WTC11 (cell line): Measurements from ENCODE around the gene PYY.

Experiments used
- FOXJ3 ChIP-seq: sonication (generic); formaldehyde crosslinking; IDR thresholded peaks from 2 replicates; pipeline ENCODE4 v1.9.0; 2021; ENCODE audit warnings: missing genetic modification reagents, mild to moderate bottlenecking, borderline replicate concordance
- MYBL2 ChIP-seq: sonication (generic); formaldehyde crosslinking; IDR thresholded peaks from 2 replicates; pipeline ENCODE4 v1.8.1; 2023; ENCODE audit warnings: mild to moderate bottlenecking, moderate library complexity, missing genetic modification reagents
- NFATC4 ChIP-seq: fragments of 250-450 bp; sonication (Bioruptor Pico); IDR thresholded peaks from 2 replicates; pipeline ENCODE4 v1.9.0; 2021; ENCODE audit warnings: mild to moderate bottlenecking
- TEAD1 ChIP-seq: sonication (generic); formaldehyde crosslinking; IDR thresholded peaks from 2 replicates; pipeline ENCODE4 v1.8.0; 2022; ENCODE audit warnings: mild to moderate bottlenecking, missing genetic modification reagents
- TF ChIP-seq, protein P1 (sequence below): sonication (generic); formaldehyde crosslinking; IDR thresholded peaks from 2 replicates; pipeline ENCODE4 v1.8.0; 2023; ENCODE audit warnings: missing genetic modification reagents, mild to moderate bottlenecking, borderline replicate concordance
- TF ChIP-seq, protein P2 (sequence below): fragments of 200-600 bp; IDR thresholded peaks from 2 replicates; pipeline ENCODE4 v1.8.0; 2022; ENCODE audit warnings: antibody characterized with exemption
- TF ChIP-seq, protein P3 (sequence below): sonication (generic); formaldehyde crosslinking; IDR thresholded peaks from 2 replicates; pipeline ENCODE4 v1.8.0; 2022; ENCODE audit warnings: mild to moderate bottlenecking, missing genetic modification reagents
- TF ChIP-seq, protein P4 (sequence below): sonication (generic); formaldehyde crosslinking; IDR thresholded peaks from 2 replicates; pipeline ENCODE4 v1.8.0; 2022; ENCODE audit warnings: mild to moderate bottlenecking, missing genetic modification reagents
- TF ChIP-seq, protein P5 (sequence below): sonication (generic); formaldehyde crosslinking; IDR thresholded peaks from 2 replicates; pipeline ENCODE4 v1.8.0; 2022; ENCODE audit warnings: mild to moderate bottlenecking, missing genetic modification reagents

DNA sequence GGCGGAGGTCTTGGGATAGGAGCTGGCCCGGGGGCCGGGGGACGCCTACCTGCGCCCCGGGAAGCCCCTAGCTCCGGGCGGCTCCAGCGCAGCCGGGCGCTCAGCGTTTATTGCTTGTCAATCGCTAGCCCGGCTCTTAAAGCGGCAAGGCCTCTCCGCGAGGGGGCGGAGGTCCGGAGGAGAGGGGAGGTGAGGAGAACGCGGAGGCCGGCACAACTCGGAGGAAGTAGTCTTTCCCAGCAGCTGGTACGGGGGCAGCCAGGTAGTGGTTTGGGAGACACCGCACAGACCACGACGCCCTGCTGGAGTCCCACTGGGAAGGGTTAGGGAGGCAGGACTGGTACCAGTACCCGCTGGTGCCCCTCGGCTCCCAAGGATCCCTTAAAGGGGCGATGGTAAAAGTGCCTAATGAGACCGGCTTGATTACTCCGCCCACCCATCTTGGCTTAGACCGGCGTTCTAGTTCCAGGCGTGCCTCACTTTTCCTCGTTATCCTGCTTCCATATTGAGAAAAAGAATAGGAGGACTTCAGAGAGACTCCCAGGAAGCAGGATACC is 46.2 kb downstream of the PYY start, which contains the start of gene MPP2:
- TF ChIP-seq MYBL2 (CRISPR knock-in tag) (no peak), TEAD1 (no peak), FOXJ3 (CRISPR knock-in tag) (no peak), NFATC4 (CRISPR knock-in tag) (no peak)
- TF ChIP-seq, protein P1, sequence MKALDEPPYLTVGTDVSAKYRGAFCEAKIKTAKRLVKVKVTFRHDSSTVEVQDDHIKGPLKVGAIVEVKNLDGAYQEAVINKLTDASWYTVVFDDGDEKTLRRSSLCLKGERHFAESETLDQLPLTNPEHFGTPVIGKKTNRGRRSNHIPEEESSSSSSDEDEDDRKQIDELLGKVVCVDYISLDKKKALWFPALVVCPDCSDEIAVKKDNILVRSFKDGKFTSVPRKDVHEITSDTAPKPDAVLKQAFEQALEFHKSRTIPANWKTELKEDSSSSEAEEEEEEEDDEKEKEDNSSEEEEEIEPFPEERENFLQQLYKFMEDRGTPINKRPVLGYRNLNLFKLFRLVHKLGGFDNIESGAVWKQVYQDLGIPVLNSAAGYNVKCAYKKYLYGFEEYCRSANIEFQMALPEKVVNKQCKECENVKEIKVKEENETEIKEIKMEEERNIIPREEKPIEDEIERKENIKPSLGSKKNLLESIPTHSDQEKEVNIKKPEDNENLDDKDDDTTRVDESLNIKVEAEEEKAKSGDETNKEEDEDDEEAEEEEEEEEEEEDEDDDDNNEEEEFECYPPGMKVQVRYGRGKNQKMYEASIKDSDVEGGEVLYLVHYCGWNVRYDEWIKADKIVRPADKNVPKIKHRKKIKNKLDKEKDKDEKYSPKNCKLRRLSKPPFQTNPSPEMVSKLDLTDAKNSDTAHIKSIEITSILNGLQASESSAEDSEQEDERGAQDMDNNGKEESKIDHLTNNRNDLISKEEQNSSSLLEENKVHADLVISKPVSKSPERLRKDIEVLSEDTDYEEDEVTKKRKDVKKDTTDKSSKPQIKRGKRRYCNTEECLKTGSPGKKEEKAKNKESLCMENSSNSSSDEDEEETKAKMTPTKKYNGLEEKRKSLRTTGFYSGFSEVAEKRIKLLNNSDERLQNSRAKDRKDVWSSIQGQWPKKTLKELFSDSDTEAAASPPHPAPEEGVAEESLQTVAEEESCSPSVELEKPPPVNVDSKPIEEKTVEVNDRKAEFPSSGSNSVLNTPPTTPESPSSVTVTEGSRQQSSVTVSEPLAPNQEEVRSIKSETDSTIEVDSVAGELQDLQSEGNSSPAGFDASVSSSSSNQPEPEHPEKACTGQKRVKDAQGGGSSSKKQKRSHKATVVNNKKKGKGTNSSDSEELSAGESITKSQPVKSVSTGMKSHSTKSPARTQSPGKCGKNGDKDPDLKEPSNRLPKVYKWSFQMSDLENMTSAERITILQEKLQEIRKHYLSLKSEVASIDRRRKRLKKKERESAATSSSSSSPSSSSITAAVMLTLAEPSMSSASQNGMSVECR (CRISPR knock-in tag): 0 out of 2 replicates have a peak, but pooled peaks have one; percentile 12
- TF ChIP-seq, protein P2, sequence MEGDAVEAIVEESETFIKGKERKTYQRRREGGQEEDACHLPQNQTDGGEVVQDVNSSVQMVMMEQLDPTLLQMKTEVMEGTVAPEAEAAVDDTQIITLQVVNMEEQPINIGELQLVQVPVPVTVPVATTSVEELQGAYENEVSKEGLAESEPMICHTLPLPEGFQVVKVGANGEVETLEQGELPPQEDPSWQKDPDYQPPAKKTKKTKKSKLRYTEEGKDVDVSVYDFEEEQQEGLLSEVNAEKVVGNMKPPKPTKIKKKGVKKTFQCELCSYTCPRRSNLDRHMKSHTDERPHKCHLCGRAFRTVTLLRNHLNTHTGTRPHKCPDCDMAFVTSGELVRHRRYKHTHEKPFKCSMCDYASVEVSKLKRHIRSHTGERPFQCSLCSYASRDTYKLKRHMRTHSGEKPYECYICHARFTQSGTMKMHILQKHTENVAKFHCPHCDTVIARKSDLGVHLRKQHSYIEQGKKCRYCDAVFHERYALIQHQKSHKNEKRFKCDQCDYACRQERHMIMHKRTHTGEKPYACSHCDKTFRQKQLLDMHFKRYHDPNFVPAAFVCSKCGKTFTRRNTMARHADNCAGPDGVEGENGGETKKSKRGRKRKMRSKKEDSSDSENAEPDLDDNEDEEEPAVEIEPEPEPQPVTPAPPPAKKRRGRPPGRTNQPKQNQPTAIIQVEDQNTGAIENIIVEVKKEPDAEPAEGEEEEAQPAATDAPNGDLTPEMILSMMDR: no peak
- TF ChIP-seq, protein P3, sequence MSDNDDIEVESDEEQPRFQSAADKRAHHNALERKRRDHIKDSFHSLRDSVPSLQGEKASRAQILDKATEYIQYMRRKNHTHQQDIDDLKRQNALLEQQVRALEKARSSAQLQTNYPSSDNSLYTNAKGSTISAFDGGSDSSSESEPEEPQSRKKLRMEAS (CRISPR knock-in tag): no peak
- TF ChIP-seq, protein P4, sequence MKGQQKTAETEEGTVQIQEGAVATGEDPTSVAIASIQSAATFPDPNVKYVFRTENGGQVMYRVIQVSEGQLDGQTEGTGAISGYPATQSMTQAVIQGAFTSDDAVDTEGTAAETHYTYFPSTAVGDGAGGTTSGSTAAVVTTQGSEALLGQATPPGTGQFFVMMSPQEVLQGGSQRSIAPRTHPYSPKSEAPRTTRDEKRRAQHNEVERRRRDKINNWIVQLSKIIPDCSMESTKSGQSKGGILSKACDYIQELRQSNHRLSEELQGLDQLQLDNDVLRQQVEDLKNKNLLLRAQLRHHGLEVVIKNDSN: no peak
- TF ChIP-seq, protein P5, sequence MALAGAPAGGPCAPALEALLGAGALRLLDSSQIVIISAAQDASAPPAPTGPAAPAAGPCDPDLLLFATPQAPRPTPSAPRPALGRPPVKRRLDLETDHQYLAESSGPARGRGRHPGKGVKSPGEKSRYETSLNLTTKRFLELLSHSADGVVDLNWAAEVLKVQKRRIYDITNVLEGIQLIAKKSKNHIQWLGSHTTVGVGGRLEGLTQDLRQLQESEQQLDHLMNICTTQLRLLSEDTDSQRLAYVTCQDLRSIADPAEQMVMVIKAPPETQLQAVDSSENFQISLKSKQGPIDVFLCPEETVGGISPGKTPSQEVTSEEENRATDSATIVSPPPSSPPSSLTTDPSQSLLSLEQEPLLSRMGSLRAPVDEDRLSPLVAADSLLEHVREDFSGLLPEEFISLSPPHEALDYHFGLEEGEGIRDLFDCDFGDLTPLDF (CRISPR knock-in tag): no peak
